K562 (cell line): ENCODE results near the gene SLC25A4.

ENCODE experiments used
- EP300 ChIP-seq: IDR thresholded peaks from 2 replicates; pipeline ENCODE4 v1.6.1; 2012; ENCODE audit warnings: low read length, improper control_type of control experiment
- GTF2F1 ChIP-seq: IDR thresholded peaks from 2 replicates; pipeline ENCODE4 v1.6.1; 2011; ENCODE audit warnings: low read depth, low read length, improper control_type of control experiment
- MXI1 ChIP-seq: IDR thresholded peaks from 2 replicates; pipeline ENCODE4 v1.6.1; 2011; ENCODE audit warnings: low read depth, mild to moderate bottlenecking, improper control_type of control experiment, low read length
- MYC ChIP-seq, 2 experiments: fragments of 250-450 bp in 1 of 2; sonication (Bioruptor Pico) in 1 of 2; IDR thresholded peaks; 2 replicates each; pipeline versions ENCODE4 v1.5.1 to v1.6.1; 2012 to 2021; ENCODE audit warnings: low read depth in 2 of 2, borderline replicate concordance in 1 of 2, improper control_type of control experiment in 1 of 2, low read length in 1 of 2, mild to moderate bottlenecking in 1 of 2, moderate library complexity in 1 of 2
- POLR2A ChIP-seq: fragments of 450-650 bp; conservative IDR thresholded peaks from 2 replicates; pipeline ENCODE4 v1.6.1; 2016
- SAP30 ChIP-seq: fragments of 200-600 bp; sonication (generic); IDR thresholded peaks from 2 replicates; pipeline ENCODE4 v1.6.1; 2012; ENCODE audit warnings: borderline replicate concordance, low read depth, mild to moderate bottlenecking, moderate library complexity, low read length, control low read depth, inconsistent platforms; ENCODE audit not compliant: insufficient read depth, poor library complexity, severe bottlenecking
- TBL1XR1 ChIP-seq, 2 experiments: IDR thresholded peaks; 2 replicates each; pipeline ENCODE4 v1.6.1; 2012; ENCODE audit warnings: improper control_type of control experiment in 2 of 2, low read length in 2 of 2, mild to moderate bottlenecking in 1 of 2
- THRAP3 ChIP-seq: fragments of 450-650 bp; IDR thresholded peaks from 2 replicates; pipeline ENCODE4 v1.6.1; 2016; ENCODE audit warnings: mild to moderate bottlenecking, inconsistent platforms, borderline replicate concordance
- ZC3H4 ChIP-seq: sonication (generic); formaldehyde crosslinking; IDR thresholded peaks from 2 replicates; pipeline ENCODE4 v1.9.0; 2021; ENCODE audit warnings: missing genetic modification reagents, borderline replicate concordance
- ZFP36 ChIP-seq: fragments of 150-350 bp; IDR thresholded peaks from 2 replicates; pipeline ENCODE4 v1.6.1; 2018; ENCODE audit warnings: low read length, low read depth; ENCODE audit not compliant: partially characterized antibody
- TF ChIP-seq, protein P1 (sequence below), 3 experiments: IDR thresholded peaks in 2 of 3; conservative IDR thresholded peaks in 1 of 3; 2 replicates each; pipeline ENCODE4 v1.5.1; 2011 to 2012; ENCODE audit warnings: low read length in 3 of 3, mild to moderate bottlenecking in 3 of 3, control low read depth in 2 of 3, improper control_type of control experiment in 1 of 3, inconsistent platforms in 1 of 3, low read depth in 1 of 3, mixed read lengths in 1 of 3, moderate library complexity in 1 of 3; ENCODE audit not compliant: insufficient read depth in 2 of 3

DNA sequence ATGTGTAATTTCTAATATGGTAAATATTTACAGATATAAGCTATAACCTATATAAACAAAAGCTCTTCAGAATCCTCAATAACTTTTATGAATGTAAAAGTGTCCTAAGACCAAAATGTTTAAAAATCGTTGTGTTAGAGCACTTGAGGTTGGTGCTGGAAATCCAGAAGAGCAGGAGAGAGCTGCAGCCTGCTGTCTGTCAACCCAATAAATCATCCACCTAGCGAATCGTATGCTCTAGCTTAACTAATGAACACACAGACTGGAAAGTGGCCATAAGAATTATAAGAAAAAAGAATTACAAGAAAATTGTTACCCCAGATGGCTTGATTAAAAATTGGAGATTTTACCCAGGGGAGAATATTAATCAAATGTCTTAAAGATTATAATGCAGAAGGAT lies 43.7 kb downstream of the SLC25A4 start:
- no peak for TF ChIP-seq SAP30
- TF ChIP-seq, protein P1, sequence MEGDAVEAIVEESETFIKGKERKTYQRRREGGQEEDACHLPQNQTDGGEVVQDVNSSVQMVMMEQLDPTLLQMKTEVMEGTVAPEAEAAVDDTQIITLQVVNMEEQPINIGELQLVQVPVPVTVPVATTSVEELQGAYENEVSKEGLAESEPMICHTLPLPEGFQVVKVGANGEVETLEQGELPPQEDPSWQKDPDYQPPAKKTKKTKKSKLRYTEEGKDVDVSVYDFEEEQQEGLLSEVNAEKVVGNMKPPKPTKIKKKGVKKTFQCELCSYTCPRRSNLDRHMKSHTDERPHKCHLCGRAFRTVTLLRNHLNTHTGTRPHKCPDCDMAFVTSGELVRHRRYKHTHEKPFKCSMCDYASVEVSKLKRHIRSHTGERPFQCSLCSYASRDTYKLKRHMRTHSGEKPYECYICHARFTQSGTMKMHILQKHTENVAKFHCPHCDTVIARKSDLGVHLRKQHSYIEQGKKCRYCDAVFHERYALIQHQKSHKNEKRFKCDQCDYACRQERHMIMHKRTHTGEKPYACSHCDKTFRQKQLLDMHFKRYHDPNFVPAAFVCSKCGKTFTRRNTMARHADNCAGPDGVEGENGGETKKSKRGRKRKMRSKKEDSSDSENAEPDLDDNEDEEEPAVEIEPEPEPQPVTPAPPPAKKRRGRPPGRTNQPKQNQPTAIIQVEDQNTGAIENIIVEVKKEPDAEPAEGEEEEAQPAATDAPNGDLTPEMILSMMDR (IDR thresholded peaks at IDR 0.05 in 2 of 3, conservative IDR thresholded peaks at IDR 0.05 in 1 of 3; ENCODE audit: insufficient read depth in 2 of 3, low read depth in 1 of 3, low read length in 3 of 3): no peak
- TF ChIP-seq GTF2F1: no peak
- no peak for TF ChIP-seq ZFP36
- TF ChIP-seq ZC3H4: no peak
- no peak for TF ChIP-seq POLR2A
- no peak for TF ChIP-seq TBL1XR1 (IDR thresholded peaks at IDR 0.05; ENCODE audit: low read length in 2 of 2)
- no peak for TF ChIP-seq MXI1
- no peak for TF ChIP-seq THRAP3
- TF ChIP-seq EP300: no peak
- TF ChIP-seq MYC (IDR thresholded peaks at IDR 0.05; ENCODE audit: low read depth, low read length): no peak
- no peak for TF ChIP-seq MYC (CRISPR knock-in tag; IDR thresholded peaks at IDR 0.05; ENCODE audit: borderline replicate concordance, low read depth)
